ENCODE data around the gene ALDH2. TPM values are rescaled to one million over a fixed set of nuclear protein-coding genes. Genes with fewer than 3 reads are reported as not detected.

Gene ALDH2
- total RNA-seq, 1 donor from 2014 or later, result 49.0 TPM

Other genes starting within 250 kb of the ALDH2 start
- 9.6 and 23.0 TPM in 2 replicates for gene ATXN2, start 167.6 kb upstream of the ALDH2 start, total RNA-seq
- 12.2 and 15.9 TPM in 2 replicates for gene BRAP, start 81.0 kb upstream of the ALDH2 start, total RNA-seq
- 8.3 and 10.9 TPM in 2 replicates for gene ACAD10, start 80.9 kb upstream of the ALDH2 start, total RNA-seq
- 13.5 and 18.5 TPM in 2 replicates for gene MAPKAPK5, start 75.3 kb downstream of the ALDH2 start, total RNA-seq
- 2.0 and 3.4 TPM in 2 replicates for gene TMEM116, start 246.2 kb downstream of the ALDH2 start, total RNA-seq
- gene ERP29, start 246.5 kb downstream of the ALDH2 start, total RNA-seq, result 61.5 and 110 TPM in 2 replicates

All from lung microvascular endothelial cell (primary cell).